Urinary bladder (tissue), 4 donors: ENCODE measurements around the gene TSSK6. TPM values are rescaled to one million over a fixed set of nuclear protein-coding genes. Genes with fewer than 3 reads are reported as not detected.

Experiments
- DNase-seq: peaks from one replicate; pipeline ENCODE4 v3.0.0-alpha.2; 2015; ENCODE audit errors: extremely low spot score
- H3K27ac ChIP-seq: one replicate; pipeline ENCODE4 v1.5.1; 2013; ENCODE audit warnings: low read depth, mild to moderate bottlenecking, moderate library complexity
- H3K36me3 ChIP-seq: one replicate; pipeline ENCODE4 v1.6.1; 2013; ENCODE audit warnings: mild to moderate bottlenecking, moderate library complexity; ENCODE audit not compliant: insufficient read depth
- H3K4me1 ChIP-seq: one replicate; pipeline ENCODE4 v1.6.1; 2013; ENCODE audit warnings: mild to moderate bottlenecking, moderate library complexity; ENCODE audit not compliant: insufficient read depth
- H3K4me3 ChIP-seq: one replicate; pipeline ENCODE4 v1.5.1; 2013; ENCODE audit warnings: low read depth, low read length
- WGBS: extraction: QIAGEN DNeasy Blood & Tissue Kit; methylation state at CpG from one replicate; pipeline ENCODE4 v1.1.7; 2013; 5-methylcytosine and 5-hydroxymethylcytosine counted together
- polyA plus RNA-seq: library from polyadenylated mRNA; stranded (reverse); fragments of 200-250 nt; gene quantifications from one replicate; pipeline ENCODE4 v1.2.3, GENCODE V29; 2013
- total RNA-seq: library from RNA; depleted of rRNA; stranded (reverse); fragments of >200 nt; gene quantifications from one replicate; pipeline ENCODE4 v1.2.3, GENCODE V29; 2014
- donor health status: healthy with polysubstance abuse.
- donor health status: healthy.

TSSK6 gene
- total and polyA plus RNA-seq, 2 donors: 0.85 to 1.8 TPM

DNA sequence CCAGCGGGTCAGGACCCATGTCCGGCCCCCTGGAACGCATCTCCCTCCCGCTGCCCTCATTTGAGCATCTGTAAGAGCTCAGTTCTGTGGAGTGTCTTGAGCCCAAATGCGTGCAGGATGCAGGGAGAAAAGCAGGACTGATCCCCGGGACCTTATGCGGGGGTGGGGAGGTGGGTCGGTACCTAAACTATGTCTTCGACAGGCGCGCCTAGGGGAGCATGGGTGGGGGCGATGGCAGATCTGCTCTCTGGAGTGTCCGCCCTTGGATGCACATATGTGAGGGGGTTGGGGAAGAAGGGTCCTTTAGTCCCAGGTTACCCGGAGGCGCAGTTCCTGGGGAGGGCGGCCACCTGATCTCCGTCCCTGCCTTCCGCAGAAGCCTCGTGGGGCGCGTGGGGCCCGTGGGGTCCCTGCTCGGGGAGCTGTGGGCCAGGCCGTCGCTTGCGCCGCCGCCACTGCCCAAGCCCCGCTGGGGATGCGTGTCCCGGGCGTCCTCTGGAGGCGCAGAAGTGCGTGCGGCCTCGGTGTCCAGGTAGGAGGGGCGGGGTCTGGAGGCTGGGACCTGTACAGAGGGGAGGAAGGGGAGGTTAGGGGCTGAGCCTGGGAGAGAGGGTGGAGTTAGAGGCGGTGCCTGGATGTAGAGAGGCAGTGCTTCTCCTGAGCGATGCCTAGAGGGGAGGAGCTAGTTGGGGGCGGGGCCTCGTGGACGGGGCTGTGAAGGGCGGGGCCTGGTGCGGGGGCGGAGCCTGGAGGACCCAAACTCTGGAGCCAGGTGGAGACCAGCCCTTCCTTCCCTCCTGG, 25.6 kb upstream of the TSSK6 start:
- H3K27ac ChIP-seq: no peak overlapping the region
- DNase-seq: no peak
- no peaks in the 10 kb centered on the region for H3K4me1 ChIP-seq
- H3K36me3 ChIP-seq: no peaks in the 10 kb centered on the region
- WGBS: 4% methylated on average over 45 of the region's 45 CpGs
- no peak overlapping the region for H3K4me3 ChIP-seq

DNA sequence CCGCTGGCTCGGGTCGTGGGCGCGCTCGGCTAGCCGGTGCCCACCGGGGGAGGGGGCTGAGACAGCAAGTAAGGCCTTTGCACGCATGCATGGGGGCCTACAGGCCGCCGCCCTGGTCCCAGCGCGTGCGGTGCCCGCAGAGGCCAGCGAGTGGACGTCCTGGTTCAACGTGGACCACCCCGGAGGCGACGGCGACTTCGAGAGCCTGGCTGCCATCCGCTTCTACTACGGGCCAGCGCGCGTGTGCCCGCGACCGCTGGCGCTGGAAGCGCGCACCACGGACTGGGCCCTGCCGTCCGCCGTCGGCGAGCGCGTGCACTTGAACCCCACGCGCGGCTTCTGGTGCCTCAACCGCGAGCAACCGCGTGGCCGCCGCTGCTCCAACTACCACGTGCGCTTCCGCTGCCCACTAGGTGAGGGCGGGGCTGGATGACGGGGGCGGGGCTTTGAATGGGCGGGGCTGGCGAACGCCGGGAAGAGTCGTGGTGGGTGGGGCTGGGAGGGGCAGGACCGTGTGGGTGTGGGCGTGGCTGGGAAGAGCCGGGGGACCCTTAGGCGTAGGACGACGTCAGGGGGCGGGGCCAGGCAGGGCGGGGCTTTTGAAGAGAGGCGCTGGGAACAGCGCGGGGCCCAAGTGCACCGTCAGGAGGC, 24.8 kb upstream of the TSSK6 start:
- DNase-seq: no peak

DNA sequence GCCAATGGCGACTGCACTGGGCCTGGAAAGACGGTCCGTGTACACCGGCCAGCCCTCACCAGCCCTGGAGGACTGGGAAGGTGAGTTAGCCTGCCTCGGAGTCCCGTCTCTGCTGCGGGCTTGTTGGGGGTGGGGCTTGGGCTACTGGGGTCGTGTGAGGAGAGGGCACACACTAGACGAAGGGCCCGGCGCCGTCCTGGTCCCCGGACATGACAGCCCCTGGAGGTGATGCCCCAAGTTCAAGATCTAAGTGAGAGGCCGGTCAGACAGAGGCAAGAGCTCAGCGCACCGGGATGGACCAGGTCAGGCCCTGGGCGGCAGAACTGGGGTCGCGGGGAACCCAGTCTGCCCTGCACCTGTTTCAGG, 24.3 kb upstream of the TSSK6 start:
- DNase-seq: no peak
- H3K36me3 ChIP-seq: no peaks in the 10 kb centered on the region
- no peak overlapping the region for H3K4me3 ChIP-seq
- WGBS: 40% methylated on average over 19 of the region's 19 CpGs
- no peaks in the 10 kb centered on the region for H3K4me1 ChIP-seq
- no peak overlapping the region for H3K27ac ChIP-seq

More for the DNA sequence above, 24.8 kb upstream of the TSSK6 start:
- Histone ChIP-seq H3K4me1 (no peaks in the 10 kb centered on the region), H3K36me3 (no peaks in the 10 kb centered on the region), H3K4me3 (no peak overlapping the region), H3K27ac (no peak overlapping the region)
- 8% methylated on average over 74 of the region's 74 CpGs for WGBS

DNA sequence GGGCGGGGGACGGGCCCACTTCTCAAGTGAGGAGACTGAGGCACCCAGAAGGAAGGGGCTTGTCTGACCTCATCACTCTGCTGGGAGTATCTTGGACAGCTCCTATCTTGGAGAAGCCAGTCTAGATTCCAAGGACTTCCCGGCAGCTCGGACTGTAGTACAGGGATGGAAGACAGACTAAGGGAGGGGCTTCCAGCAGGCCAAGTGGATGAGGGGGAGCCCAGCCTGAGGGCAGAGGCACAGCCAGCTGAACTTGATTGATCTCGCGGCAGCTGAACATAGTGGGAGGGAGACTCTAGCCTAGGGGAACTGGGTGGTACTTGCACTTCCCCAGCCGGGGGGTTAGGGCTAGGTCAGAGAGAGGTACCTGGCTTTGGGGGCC, 23.4 kb upstream of the TSSK6 start:
- WGBS: 25% methylated on average over 7 of the region's 7 CpGs

DNA sequence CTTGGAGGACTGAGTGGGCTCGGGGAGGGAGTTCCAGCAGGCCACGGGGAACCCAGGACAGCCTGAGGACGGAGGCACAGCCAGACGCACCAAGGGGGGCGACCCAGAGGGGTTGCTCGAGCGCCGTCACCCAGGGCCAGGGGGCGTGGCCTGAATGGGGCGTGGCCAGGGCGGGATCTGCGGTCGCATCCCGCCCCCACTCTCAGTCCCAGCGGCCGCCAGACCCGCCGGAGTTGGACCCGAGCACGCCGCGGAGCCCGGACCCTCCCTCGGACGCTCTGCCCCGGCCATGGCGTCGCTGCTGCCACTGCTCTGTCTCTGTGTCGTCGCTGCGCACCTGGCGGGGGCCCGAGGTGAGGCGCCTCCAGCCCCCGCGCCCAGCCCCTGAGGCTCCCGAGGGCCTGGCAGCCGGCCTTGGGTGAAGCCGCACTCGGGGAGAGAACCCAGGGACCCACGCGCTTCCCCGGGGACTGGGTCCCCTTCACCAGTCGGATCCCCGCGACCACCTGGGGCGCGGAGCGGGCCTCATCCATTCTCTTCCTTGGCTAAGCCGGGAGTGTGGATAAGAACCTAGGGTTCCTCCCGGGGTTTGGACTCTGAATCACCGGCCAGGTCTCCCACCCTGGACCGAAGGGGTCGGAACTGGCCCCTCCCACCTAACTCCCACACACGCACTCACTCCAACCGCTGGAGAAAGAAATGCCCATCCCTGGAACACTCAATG, 22.9 kb upstream of the TSSK6 start, which contains the start of gene CILP2:
CILP2 (plus strand) TSS at position 205 of the 724 bp plus-strand sequence; CDS start at position 290, 85 bp downstream.
- Histone ChIP-seq H3K36me3 (no peaks in the 10 kb centered on the region), H3K27ac (no peak within 1 kb of the TSS), H3K4me3 (peak within 1 kb of the TSS; percentile 27), H3K4me1 (no peaks in the 10 kb centered on the region)
- 2% methylated on average over 56 of the region's 56 CpGs for WGBS
- no peak for DNase-seq

More for the DNA sequence above, 23.4 kb upstream of the TSSK6 start:
- no peaks in the 10 kb centered on the region for H3K4me1 ChIP-seq
- H3K36me3 ChIP-seq: no peaks in the 10 kb centered on the region
- H3K27ac ChIP-seq: no peak overlapping the region
- peak overlapping the region; percentile 27 for H3K4me3 ChIP-seq
- DNase-seq: no peak

DNA sequence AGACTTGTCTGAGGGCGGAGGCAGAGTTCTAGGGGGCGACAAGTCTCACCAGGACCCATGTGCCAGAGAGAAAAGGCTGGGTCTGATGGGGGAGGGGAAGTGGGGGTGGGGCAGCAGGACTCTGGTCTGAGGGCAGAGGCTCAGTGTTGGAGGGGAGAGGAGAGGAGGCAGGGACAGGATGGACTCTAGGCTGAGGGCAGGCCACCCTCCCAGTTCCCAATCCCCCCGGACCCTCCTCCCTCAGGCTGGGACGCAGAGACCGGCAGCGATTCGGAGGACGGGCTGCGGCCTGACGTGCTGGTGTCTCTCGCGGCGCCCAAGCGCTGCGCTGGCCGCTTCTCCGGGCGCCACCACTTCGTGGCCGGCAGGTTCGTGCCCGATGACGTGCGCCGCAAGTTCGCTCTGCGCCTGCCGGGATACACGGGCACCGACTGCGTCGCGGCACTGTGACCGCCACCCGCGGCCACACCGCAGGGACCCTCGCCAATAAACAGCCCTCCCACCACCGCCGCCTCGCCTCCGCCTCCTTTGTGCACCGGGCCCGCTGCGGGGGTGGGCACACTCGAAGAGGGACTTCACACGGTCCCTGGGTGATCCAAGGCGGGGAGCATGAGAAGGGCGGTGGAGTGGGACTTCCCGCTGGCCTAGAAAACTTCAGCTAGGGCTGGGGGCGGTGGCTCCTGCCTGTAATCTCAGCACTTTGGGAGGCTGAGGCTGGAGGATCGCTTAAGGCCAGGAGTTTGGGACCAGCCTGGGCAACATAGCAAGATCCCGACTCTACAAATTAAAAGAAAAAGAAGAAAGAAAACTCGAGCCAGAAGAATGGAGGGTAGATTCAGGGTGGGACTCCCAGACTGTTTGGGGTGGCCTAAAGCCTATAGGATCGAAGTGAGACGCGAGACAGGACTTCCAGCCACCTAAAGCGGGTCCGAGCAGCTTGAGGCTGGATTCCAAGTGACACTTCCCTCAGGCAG, 22.0 kb upstream of the TSSK6 start:
- 28% methylated on average over 59 of the region's 59 CpGs for WGBS
- Histone ChIP-seq H3K36me3 (no peaks in the 10 kb centered on the region), H3K27ac (no peak overlapping the region), H3K4me3 (no peak overlapping the region), H3K4me1 (no peaks in the 10 kb centered on the region)
- no peak for DNase-seq

DNA sequence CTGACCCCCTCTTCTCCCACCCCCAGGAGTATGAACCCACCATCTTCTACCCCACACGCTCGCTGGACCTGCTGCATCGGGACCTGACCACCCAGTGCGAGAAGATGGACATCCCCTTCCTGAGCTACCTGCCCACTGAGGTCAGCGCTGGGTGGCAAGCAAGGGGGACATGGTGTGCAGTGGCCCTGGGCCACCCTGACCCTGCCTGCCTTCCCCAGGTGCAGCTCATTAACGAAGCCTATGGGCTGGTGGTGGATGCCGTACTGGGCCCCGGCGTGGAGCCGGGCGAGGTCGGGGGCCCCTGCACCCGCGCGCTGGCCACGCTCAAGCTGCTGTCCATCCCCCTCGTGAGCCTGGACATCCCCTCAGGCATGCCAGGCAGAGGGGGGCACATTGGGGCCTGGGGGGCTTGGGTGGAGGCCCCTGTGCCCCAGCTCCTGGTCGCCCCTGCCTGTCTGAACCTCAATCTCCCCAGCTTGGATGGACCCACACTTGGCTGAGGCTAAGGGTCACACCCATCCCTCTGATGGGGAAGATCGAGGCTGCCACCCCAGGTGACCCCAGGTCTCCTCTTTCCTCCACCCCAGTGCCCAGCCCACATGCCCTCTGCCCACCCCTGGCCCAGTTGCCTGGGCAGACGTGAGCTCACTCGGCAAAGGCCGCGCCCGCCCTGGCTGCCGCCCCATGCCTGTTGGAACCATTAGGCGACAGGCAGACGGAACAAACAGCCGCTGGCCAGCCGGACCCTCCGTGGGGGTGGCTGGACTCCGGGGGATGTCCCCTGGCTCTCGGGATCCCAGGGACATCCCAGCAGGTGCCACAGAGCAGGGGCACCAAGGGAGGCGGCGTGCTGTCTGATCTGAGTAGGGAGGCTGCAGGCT, 20.2 kb upstream of the TSSK6 start:
- DNase-seq: no peak
- H3K4me3 ChIP-seq: no peak overlapping the region
- no peak overlapping the region for H3K27ac ChIP-seq
- H3K4me1 ChIP-seq: no peaks in the 10 kb centered on the region
- H3K36me3 ChIP-seq: no peaks in the 10 kb centered on the region
- 89% methylated on average over 34 of the region's 34 CpGs for WGBS

DNA sequence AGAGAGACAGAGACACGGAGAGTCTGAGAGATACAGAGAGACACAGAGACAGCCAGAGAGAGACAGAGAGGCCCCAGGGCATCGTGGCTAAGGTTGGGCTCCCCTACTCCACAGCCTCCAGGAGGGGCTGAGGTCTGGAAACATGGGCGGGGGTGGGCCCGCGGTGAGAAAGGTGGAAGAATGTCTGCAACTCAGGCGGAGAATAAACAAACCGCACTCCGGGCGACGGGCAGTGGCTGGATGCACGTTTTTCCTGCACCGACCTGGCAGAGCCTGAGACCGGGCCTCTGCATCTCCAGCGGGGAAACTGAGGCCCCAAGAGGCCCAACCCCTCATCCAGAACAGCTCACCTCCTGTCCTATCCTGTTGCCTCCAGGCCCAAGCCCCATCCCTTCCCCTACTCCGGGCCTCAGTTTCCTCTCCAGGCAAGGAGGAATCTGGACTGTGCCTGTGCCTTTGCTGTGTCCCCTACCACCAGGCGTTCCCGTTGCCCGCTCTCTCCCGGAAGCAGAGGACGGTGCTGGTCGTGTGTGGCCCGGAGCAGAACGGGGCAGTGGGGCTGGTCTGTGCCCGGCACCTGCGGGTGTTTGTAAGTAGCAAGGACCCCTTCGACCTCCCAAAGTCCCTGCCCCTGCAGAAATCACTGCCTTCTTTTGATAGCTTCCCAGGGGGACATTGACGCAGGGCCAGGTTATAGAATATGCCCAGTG, 19.4 kb upstream of the TSSK6 start:
- Histone ChIP-seq H3K27ac (no peak overlapping the region), H3K4me1 (no peaks in the 10 kb centered on the region), H3K36me3 (no peaks in the 10 kb centered on the region), H3K4me3 (no peak overlapping the region)
- no peak for DNase-seq
- WGBS: 73% methylated on average over 27 of the region's 27 CpGs

DNA sequence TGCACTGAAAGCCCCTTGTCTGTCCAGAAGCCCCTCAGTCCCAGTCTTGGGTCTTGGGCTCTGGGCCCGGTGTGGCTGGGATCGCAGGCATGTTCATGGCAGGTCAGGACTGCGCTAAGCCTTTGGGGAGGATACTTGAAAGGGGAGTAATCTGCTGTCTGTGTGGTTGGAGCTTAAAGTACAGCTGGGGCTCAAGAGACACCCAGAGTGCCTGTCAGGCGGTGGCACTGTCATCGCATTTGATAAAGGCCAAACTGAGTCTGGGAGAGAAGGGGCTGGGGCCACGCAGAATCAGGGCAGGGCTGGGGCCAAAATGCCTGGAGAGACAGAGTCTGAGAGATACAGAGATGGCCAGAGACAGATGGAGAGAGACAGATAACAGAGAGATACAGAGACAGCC, 18.5 kb upstream of the TSSK6 start:
- WGBS: 76% methylated on average over 6 of the region's 6 CpGs
- DNase-seq: no peak
- no peaks in the 10 kb centered on the region for H3K36me3 ChIP-seq
- no peak overlapping the region for H3K27ac ChIP-seq
- no peaks in the 10 kb centered on the region for H3K4me1 ChIP-seq
- H3K4me3 ChIP-seq: no peak overlapping the region

DNA sequence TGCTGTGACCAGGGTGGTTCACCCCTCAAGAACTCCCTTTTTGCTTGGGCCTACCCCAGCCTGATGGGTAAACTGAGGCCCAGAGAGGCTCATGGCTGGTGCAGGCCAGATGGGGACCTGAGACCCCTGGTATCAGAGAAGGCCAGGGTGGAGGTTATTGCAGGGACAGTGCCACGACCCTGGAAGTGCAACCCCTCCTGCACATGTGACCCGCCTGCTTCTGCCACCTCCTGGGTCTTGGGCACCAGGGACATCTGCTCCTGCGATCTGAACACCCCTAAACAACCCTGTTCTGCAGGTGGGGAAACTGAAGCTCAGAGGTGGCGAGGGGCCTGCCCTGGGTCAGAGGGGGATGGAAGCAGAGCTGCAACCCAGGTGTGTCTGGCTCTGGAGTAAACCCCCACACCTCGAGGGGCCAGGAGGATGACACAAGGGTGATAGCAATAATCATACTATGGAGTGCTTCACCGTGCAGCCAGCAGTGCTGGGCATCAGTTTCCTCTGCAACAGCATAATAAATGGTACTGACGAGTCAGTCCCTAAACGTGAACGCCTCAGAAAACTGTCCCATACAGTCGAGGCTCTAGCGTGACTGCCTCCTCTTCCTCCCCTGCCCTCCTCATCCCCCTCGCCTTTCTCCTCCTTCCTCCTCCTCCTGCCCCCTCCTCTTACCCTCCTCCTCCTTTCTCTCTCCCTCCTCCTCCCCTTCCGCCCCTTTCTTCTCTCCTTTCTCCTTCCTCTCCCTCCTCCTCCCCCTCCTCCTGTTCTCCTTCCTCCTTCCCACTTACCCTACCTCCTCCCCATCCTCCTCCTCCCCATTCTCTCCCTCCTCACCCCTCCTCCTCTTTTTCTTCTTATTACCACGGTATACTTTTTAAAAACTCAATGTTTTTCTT, 17.7 kb upstream of the TSSK6 start:
- Histone ChIP-seq H3K4me3 (no peak overlapping the region), H3K4me1 (no peaks in the 10 kb centered on the region), H3K27ac (no peak overlapping the region), H3K36me3 (no peaks in the 10 kb centered on the region)
- DNase-seq: no peak
- WGBS: 75% methylated on average over 14 of the region's 14 CpGs
